ENCODE results near the gene EXOC7. TPM values are rescaled to one million over a fixed set of nuclear protein-coding genes. Genes with fewer than 3 reads are reported as not detected.
"Not testable (repeated sequence)": the region's sequence is repeated elsewhere in the genome, so short reads cannot be mapped to it uniquely, and the experiment has no call there.

The EXOC7 gene
- total and polyA plus RNA-seq, 2 donors = 64.6 to 71.9 TPM

- H3K27ac ChIP-seq (ENCODE audit: low read depth in 1 of 2, low read length in 1 of 2) = peak within 1 kb of the TSS; percentile 27 to 44
Measured at GRCh38 chr17:76072148-76072858, 31.3 kb downstream of the EXOC7 start, which contains the start of gene SRP68. Gene SRP68 (minus strand): TSS chr17:76072517. CDS start chr17:76072491, 26 bp downstream.

GRCh38 chr17:76071531-76072147 lies 31.9 kb downstream of the EXOC7 start:
- peak in 1 of 9 donors; percentile 45 for DNase-seq (ENCODE audit: low read depth in 6 of 9, low spot score in 9 of 9)
- Histone ChIP-seq H3K27me3 (ENCODE audit: control insufficient read depth in 2 of 2, insufficient read depth in 1 of 2, low read length in 1 of 2) (peaks cover 32 to 38% of the 10 kb centered on the region in 2 donors), H3K4me1 (ENCODE audit: control insufficient read depth in 2 of 2, insufficient read depth in 2 of 2, low read length in 2 of 2) (peaks cover 14 to 27% of the 10 kb centered on the region in 2 donors), H3K36me3 (ENCODE audit: control insufficient read depth in 2 of 2, insufficient read depth in 2 of 2, low read length in 1 of 2) (peaks cover 9 to 19% of the 10 kb centered on the region in 2 donors), H3K9me3 (ENCODE audit: control insufficient read depth in 2 of 2, insufficient read depth in 1 of 2, low read length in 1 of 2) (peaks cover 0 to 7% of the 10 kb centered on the region in 2 donors), H3K27ac (ENCODE audit: low read depth in 1 of 2, low read length in 1 of 2) (peak overlapping the region; percentile 27 to 44), H3K4me3 (ENCODE audit: low read length in 2 of 2) (peak overlapping the region; percentile 66 to 73)
- 26% methylated on average over 15 of the region's 15 CpGs for WGBS

More at GRCh38 chr17:76072148-76072858, 31.3 kb downstream of the EXOC7 start, which contains the start of gene SRP68:
- under 1% methylated on average over 57 of the region's 57 CpGs for WGBS
- Histone ChIP-seq H3K4me3 (ENCODE audit: low read length in 2 of 2) (peak within 1 kb of the TSS; percentile 66 to 73), H3K27me3 (ENCODE audit: control insufficient read depth in 2 of 2, insufficient read depth in 1 of 2, low read length in 1 of 2) (peaks cover 38 to 45% of the 10 kb centered on the region in 2 donors), H3K9me3 (ENCODE audit: control insufficient read depth in 2 of 2, insufficient read depth in 1 of 2, low read length in 1 of 2) (peaks cover 0 to 7% of the 10 kb centered on the region in 2 donors), H3K36me3 (ENCODE audit: control insufficient read depth in 2 of 2, insufficient read depth in 2 of 2, low read length in 1 of 2) (peaks cover 9 to 13% of the 10 kb centered on the region in 2 donors), H3K4me1 (ENCODE audit: control insufficient read depth in 2 of 2, insufficient read depth in 2 of 2, low read length in 2 of 2) (peaks cover 18 to 33% of the 10 kb centered on the region in 2 donors)
- DNase-seq (ENCODE audit: low read depth in 6 of 9, low spot score in 9 of 9) = peak in 8 of 9 donors; percentile 50 to 82 (median 66)

GRCh38 chr17:76065775-76066174 lies 37.8 kb downstream of the EXOC7 start:
- no peaks in the 10 kb centered on the region for H3K27me3 ChIP-seq (ENCODE audit: control insufficient read depth in 2 of 2, insufficient read depth in 1 of 2, low read length in 1 of 2)
- WGBS = 98% methylated on average over 4 of the region's 4 CpGs

GRCh38 chr17:76063875-76064546 lies 39.6 kb downstream of the EXOC7 start:
- Histone ChIP-seq H3K9me3 (ENCODE audit: control insufficient read depth in 2 of 2, insufficient read depth in 1 of 2, low read length in 1 of 2) (no peaks in the 10 kb centered on the region), H3K36me3 (ENCODE audit: control insufficient read depth in 2 of 2, insufficient read depth in 2 of 2, low read length in 1 of 2) (peaks cover 66 to 83% of the 10 kb centered on the region in 2 donors), H3K27ac (ENCODE audit: low read depth in 1 of 2, low read length in 1 of 2) (no peak overlapping the region), H3K4me3 (ENCODE audit: low read length in 2 of 2) (no peak overlapping the region), H3K27me3 (ENCODE audit: control insufficient read depth in 2 of 2, insufficient read depth in 1 of 2, low read length in 1 of 2) (no peaks in the 10 kb centered on the region), H3K4me1 (ENCODE audit: control insufficient read depth in 2 of 2, insufficient read depth in 2 of 2, low read length in 2 of 2) (no peaks in the 10 kb centered on the region)
- 91% methylated on average over 15 of the region's 15 CpGs for WGBS
- no peak for DNase-seq (ENCODE audit: low read depth in 6 of 9, low spot score in 9 of 9)

More at GRCh38 chr17:76065775-76066174, 37.8 kb downstream of the EXOC7 start:
- H3K4me3 ChIP-seq (ENCODE audit: low read length in 2 of 2) = no peak overlapping the region
- peaks cover 53 to 69% of the 10 kb centered on the region in 2 donors for H3K36me3 ChIP-seq (ENCODE audit: control insufficient read depth in 2 of 2, insufficient read depth in 2 of 2, low read length in 1 of 2)
- H3K27ac ChIP-seq (ENCODE audit: low read depth in 1 of 2, low read length in 1 of 2) = no peak overlapping the region
- peaks cover 2 to 5% of the 10 kb centered on the region in 2 donors for H3K4me1 ChIP-seq (ENCODE audit: control insufficient read depth in 2 of 2, insufficient read depth in 2 of 2, low read length in 2 of 2)
- no peak for DNase-seq (ENCODE audit: low read depth in 6 of 9, low spot score in 9 of 9)
- no peaks in the 10 kb centered on the region for H3K9me3 ChIP-seq (ENCODE audit: control insufficient read depth in 2 of 2, insufficient read depth in 1 of 2, low read length in 1 of 2)

- not testable (repeated sequence) for H3K9me3 ChIP-seq (ENCODE audit: control insufficient read depth in 2 of 2, insufficient read depth in 1 of 2, low read length in 1 of 2); H3K27ac ChIP-seq (ENCODE audit: low read depth in 1 of 2, low read length in 1 of 2); H3K4me1 ChIP-seq (ENCODE audit: control insufficient read depth in 2 of 2, insufficient read depth in 2 of 2, low read length in 2 of 2); H3K4me3 ChIP-seq (ENCODE audit: low read length in 2 of 2); H3K27me3 ChIP-seq (ENCODE audit: control insufficient read depth in 2 of 2, insufficient read depth in 1 of 2, low read length in 1 of 2); DNase-seq (ENCODE audit: low read depth in 6 of 9, low spot score in 9 of 9)
- 91% methylated on average over 6 of the region's 6 CpGs for WGBS
- peaks cover 79 to 88% of the 10 kb centered on the region in 2 donors for H3K36me3 ChIP-seq (ENCODE audit: control insufficient read depth in 2 of 2, insufficient read depth in 2 of 2, low read length in 1 of 2)
Measured at GRCh38 chr17:76058264-76058663, 45.3 kb downstream of the EXOC7 start.

GRCh38 chr17:76056882-76057281 lies 46.7 kb downstream of the EXOC7 start:
- Histone ChIP-seq H3K9me3 (ENCODE audit: control insufficient read depth in 2 of 2, insufficient read depth in 1 of 2, low read length in 1 of 2) (no peaks in the 10 kb centered on the region), H3K4me3 (ENCODE audit: low read length in 2 of 2) (no peak overlapping the region), H3K27ac (ENCODE audit: low read depth in 1 of 2, low read length in 1 of 2) (no peak overlapping the region), H3K4me1 (ENCODE audit: control insufficient read depth in 2 of 2, insufficient read depth in 2 of 2, low read length in 2 of 2) (no peaks in the 10 kb centered on the region), H3K36me3 (ENCODE audit: control insufficient read depth in 2 of 2, insufficient read depth in 2 of 2, low read length in 1 of 2) (peaks cover 76 to 87% of the 10 kb centered on the region in 2 donors), H3K27me3 (ENCODE audit: control insufficient read depth in 2 of 2, insufficient read depth in 1 of 2, low read length in 1 of 2) (no peaks in the 10 kb centered on the region)
- WGBS = 99% methylated on average over 3 of the region's 3 CpGs
- peak in 1 of 9 donors; percentile 9 for DNase-seq (ENCODE audit: low read depth in 6 of 9, low spot score in 9 of 9)

GRCh38 chr17:76054112-76054476 lies 49.5 kb downstream of the EXOC7 start:
- over 99% methylated on average over 4 of the region's 4 CpGs for WGBS
- Histone ChIP-seq H3K27me3 (ENCODE audit: control insufficient read depth in 2 of 2, insufficient read depth in 1 of 2, low read length in 1 of 2) (no peaks in the 10 kb centered on the region), H3K4me3 (ENCODE audit: low read length in 2 of 2) (no peak overlapping the region), H3K9me3 (ENCODE audit: control insufficient read depth in 2 of 2, insufficient read depth in 1 of 2, low read length in 1 of 2) (no peaks in the 10 kb centered on the region), H3K4me1 (ENCODE audit: control insufficient read depth in 2 of 2, insufficient read depth in 2 of 2, low read length in 2 of 2) (no peaks in the 10 kb centered on the region), H3K36me3 (ENCODE audit: control insufficient read depth in 2 of 2, insufficient read depth in 2 of 2, low read length in 1 of 2) (peaks cover 67 to 85% of the 10 kb centered on the region in 2 donors), H3K27ac (ENCODE audit: low read depth in 1 of 2, low read length in 1 of 2) (no peak overlapping the region)
- DNase-seq (ENCODE audit: low read depth in 6 of 9, low spot score in 9 of 9) = no peak

GRCh38 chr17:76053246-76054111 lies 50.1 kb downstream of the EXOC7 start:
- Histone ChIP-seq H3K4me1 (ENCODE audit: control insufficient read depth in 2 of 2, insufficient read depth in 2 of 2, low read length in 2 of 2) (no peaks in the 10 kb centered on the region), H3K27ac (ENCODE audit: low read depth in 1 of 2, low read length in 1 of 2) (no peak overlapping the region), H3K27me3 (ENCODE audit: control insufficient read depth in 2 of 2, insufficient read depth in 1 of 2, low read length in 1 of 2) (no peaks in the 10 kb centered on the region), H3K9me3 (ENCODE audit: control insufficient read depth in 2 of 2, insufficient read depth in 1 of 2, low read length in 1 of 2) (no peaks in the 10 kb centered on the region), H3K36me3 (ENCODE audit: control insufficient read depth in 2 of 2, insufficient read depth in 2 of 2, low read length in 1 of 2) (peaks cover 66 to 85% of the 10 kb centered on the region in 2 donors), H3K4me3 (ENCODE audit: low read length in 2 of 2) (no peak overlapping the region)
- no peak for DNase-seq (ENCODE audit: low read depth in 6 of 9, low spot score in 9 of 9)
- WGBS = 96% methylated on average over 17 of the region's 17 CpGs

All from thymus (tissue), 11 donors.